ENCODE results near the gene C17orf67.

C17orf67 gene, protein sequence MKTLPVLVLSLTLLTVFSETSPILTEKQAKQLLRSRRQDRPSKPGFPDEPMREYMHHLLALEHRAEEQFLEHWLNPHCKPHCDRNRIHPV

DNA sequence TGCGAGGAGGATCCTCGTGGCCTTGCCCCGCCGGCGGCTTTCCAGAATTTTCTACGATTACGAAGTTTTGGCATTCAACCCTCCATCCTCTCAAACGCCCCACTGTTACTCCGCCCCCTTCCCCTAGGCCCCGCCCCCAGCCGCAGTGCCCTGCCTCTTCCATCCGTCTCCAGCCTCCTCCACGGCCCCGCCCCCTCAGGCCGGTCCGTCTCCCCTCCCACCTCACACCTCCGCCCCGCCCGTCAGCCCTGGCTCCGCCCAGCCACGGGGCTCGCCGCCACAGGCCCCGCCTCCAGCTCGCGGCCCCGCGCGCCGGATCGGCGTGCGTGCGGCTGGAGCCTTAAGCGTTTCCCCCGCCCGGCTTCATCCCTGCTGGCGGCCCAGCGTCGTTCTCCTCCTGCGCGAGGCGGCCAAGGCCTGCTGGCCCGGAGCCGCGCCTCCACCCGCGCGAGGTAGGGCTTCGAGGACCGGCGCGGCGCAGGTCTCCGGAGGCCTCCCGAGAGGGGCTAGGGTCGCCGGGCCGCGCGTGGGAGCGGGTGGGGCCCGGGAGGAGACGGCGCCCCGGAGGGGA is at the start of gene C17orf67, which contains the start of gene DGKE:
Gene C17orf67 (minus strand): TSS at position 112 of the 571 bp plus-strand sequence. CDS start 18,110 bp downstream, outside the sequence.
Gene DGKE (plus strand): TSS at position 343 of the 571 bp plus-strand sequence. CDS start 645 bp downstream, outside the sequence.
- in situ Hi-C loops (cut with HindIII; ENCODE audit: low sequenced_read_pairs) = no loop called here
- peak within 1 kb of the TSS; percentile 61 for H3K4me3 ChIP-seq (ENCODE audit: low read depth, low read length)
- TF ChIP-seq, protein P1, sequence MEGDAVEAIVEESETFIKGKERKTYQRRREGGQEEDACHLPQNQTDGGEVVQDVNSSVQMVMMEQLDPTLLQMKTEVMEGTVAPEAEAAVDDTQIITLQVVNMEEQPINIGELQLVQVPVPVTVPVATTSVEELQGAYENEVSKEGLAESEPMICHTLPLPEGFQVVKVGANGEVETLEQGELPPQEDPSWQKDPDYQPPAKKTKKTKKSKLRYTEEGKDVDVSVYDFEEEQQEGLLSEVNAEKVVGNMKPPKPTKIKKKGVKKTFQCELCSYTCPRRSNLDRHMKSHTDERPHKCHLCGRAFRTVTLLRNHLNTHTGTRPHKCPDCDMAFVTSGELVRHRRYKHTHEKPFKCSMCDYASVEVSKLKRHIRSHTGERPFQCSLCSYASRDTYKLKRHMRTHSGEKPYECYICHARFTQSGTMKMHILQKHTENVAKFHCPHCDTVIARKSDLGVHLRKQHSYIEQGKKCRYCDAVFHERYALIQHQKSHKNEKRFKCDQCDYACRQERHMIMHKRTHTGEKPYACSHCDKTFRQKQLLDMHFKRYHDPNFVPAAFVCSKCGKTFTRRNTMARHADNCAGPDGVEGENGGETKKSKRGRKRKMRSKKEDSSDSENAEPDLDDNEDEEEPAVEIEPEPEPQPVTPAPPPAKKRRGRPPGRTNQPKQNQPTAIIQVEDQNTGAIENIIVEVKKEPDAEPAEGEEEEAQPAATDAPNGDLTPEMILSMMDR (IDR thresholded peaks at IDR 0.05; ENCODE audit: low read depth, low read length) = no peak
- DNase-seq (ENCODE audit: low read depth, low spot score) = peak; percentile 95

GRCh38 chr17:56881685-56882295 is 48.1 kb upstream of the C17orf67 start:
- TF ChIP-seq, protein P1 (IDR thresholded peaks at IDR 0.05; ENCODE audit: low read depth, low read length) = no peak
- no peak for DNase-seq (ENCODE audit: low read depth, low spot score)
- in situ Hi-C loops (cut with HindIII; ENCODE audit: low sequenced_read_pairs) = no loop called here
- H3K4me3 ChIP-seq (ENCODE audit: low read depth, low read length) = no peak overlapping the region

DNA sequence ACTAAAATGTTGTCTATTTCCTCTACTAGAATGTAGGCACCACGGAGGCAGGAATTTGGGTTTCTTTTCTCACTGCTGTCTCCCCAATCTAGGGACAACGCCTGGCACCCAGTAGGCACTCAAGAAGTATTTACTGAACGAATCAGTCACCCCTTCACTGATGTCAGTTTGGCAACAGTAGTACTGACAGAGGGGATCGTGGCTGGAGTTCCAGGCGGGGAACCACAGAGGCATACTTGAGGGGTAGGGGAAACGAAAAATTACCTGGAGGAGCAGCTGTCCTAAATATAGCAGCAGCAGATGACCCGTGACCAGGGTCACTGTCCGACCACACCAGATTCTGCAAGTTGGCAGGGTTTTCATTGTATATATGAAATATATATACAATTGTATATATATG is 46.9 kb upstream of the C17orf67 start:
- in situ Hi-C loops (cut with HindIII; ENCODE audit: low sequenced_read_pairs) = no loop called here
- no peak overlapping the region for H3K4me3 ChIP-seq (ENCODE audit: low read depth, low read length)
- TF ChIP-seq, protein P1 (IDR thresholded peaks at IDR 0.05; ENCODE audit: low read depth, low read length) = no peak
- no peak for DNase-seq (ENCODE audit: low read depth, low spot score)

DNA sequence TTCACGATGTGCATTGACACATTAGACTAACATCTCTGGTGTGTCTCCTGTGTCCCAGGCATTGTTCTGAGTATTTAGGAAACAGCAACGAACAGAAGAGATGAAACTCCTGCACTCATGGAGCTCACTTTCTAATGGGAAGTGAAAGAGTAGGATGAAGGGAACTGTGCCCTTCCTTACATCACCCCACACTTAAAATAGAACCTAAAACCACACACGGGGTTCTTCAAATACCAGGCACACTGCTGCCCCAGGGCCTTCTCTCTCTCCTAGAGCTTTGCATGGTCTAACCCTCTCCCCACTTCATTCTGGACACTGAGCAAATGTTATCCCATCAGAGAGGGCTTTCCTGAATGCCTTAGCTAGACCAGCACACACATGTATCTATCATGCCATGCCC is 46.4 kb upstream of the C17orf67 start:
- in situ Hi-C loops (cut with HindIII; ENCODE audit: low sequenced_read_pairs) = no loop called here
- no peak for DNase-seq (ENCODE audit: low read depth, low spot score)
- TF ChIP-seq, protein P1 (IDR thresholded peaks at IDR 0.05; ENCODE audit: low read depth, low read length) = no peak
- H3K4me3 ChIP-seq (ENCODE audit: low read depth, low read length) = no peak overlapping the region

- no peak overlapping the region for H3K4me3 ChIP-seq (ENCODE audit: low read depth, low read length)
- TF ChIP-seq, protein P1 (IDR thresholded peaks at IDR 0.05; ENCODE audit: low read depth, low read length) = no peak
- DNase-seq (ENCODE audit: low read depth, low spot score) = no peak
- in situ Hi-C loops (cut with HindIII; ENCODE audit: low sequenced_read_pairs) = no loop called here
These were observed 45.6 kb upstream of the C17orf67 start for GRCh38 chr17:56879280-56879679.

DNA sequence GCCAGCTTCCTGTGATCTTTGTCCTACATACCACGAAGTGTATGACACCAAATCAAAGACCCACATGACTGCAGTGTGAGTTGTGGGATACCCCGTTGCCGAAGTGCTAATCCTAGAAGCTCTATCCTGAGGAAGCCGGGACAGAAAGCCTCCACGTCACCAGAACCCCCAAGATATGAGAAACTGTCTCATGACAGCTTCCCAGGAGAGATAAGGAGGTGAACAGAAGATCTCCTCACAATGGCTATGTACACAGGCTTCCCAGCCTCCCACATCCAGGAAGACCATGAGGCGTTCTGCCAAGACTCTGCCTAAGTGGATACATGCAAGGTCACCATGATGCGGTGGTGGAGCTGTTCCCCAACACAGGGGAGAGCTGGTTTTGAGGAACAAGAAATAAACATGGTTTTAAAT is 43.1 kb upstream of the C17orf67 start:
- in situ Hi-C loops (cut with HindIII; ENCODE audit: low sequenced_read_pairs) = no loop called here
- H3K4me3 ChIP-seq (ENCODE audit: low read depth, low read length) = no peak overlapping the region
- no peak for DNase-seq (ENCODE audit: low read depth, low spot score)
- TF ChIP-seq, protein P1 (IDR thresholded peaks at IDR 0.05; ENCODE audit: low read depth, low read length) = no peak

All from astrocyte of the spinal cord (primary cell).